ENCODE data around the gene OLFM3. TPM values are rescaled to one million over a fixed set of nuclear protein-coding genes. Genes with fewer than 3 reads are reported as not detected.

OLFM3 gene
- total RNA-seq, 1 donor from 2014 or later: not detected

DNA sequence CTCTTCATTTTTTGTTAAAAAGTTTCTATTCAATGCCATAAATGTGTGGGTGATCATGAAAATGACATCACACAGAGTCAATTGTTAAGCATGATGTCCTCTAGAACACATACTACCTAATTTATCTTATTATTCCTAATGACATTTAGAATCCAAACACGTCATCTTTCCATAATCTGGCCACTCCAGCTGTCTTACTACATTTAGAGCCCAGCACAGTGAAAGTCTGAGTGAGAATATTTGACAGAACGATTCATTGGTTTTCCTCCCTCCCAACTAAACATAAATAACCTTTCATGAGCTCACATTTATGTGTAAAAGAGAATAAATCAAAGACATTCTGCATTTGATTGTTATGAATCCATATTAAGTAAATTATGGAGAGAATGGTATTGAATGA lies 160.7 kb downstream of the OLFM3 start:
- H3K4me1 Mint-ChIP-seq (ENCODE audit: low read depth): no peaks in the 10 kb centered on the region
- TF ChIP-seq, protein P1, sequence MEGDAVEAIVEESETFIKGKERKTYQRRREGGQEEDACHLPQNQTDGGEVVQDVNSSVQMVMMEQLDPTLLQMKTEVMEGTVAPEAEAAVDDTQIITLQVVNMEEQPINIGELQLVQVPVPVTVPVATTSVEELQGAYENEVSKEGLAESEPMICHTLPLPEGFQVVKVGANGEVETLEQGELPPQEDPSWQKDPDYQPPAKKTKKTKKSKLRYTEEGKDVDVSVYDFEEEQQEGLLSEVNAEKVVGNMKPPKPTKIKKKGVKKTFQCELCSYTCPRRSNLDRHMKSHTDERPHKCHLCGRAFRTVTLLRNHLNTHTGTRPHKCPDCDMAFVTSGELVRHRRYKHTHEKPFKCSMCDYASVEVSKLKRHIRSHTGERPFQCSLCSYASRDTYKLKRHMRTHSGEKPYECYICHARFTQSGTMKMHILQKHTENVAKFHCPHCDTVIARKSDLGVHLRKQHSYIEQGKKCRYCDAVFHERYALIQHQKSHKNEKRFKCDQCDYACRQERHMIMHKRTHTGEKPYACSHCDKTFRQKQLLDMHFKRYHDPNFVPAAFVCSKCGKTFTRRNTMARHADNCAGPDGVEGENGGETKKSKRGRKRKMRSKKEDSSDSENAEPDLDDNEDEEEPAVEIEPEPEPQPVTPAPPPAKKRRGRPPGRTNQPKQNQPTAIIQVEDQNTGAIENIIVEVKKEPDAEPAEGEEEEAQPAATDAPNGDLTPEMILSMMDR (IDR thresholded peaks at IDR 0.05): no peak
- peaks cover 12% of the 10 kb centered on the region for H3K27me3 Mint-ChIP-seq (ENCODE audit: low read depth)
- H3K9me3 Mint-ChIP-seq (ENCODE audit: low read depth): no peaks in the 10 kb centered on the region
- DNase-seq (ENCODE audit: low spot score): no peak
- no peak overlapping the region for H3K27ac Mint-ChIP-seq (ENCODE audit: unreplicated experiment)
- H3K4me3 Mint-ChIP-seq (ENCODE audit: unreplicated experiment): no peak overlapping the region
- no peaks in the 10 kb centered on the region for H3K36me3 Mint-ChIP-seq (ENCODE audit: low read depth)

- Mint-ChIP-seq H3K4me1 (ENCODE audit: low read depth) (no peaks in the 10 kb centered on the region), H3K9me3 (ENCODE audit: low read depth) (no peaks in the 10 kb centered on the region), H3K27ac (ENCODE audit: unreplicated experiment) (no peak overlapping the region), H3K36me3 (ENCODE audit: low read depth) (no peaks in the 10 kb centered on the region), H3K27me3 (ENCODE audit: low read depth) (peaks cover 13% of the 10 kb centered on the region), H3K4me3 (ENCODE audit: unreplicated experiment) (no peak overlapping the region)
- no peak for DNase-seq (ENCODE audit: low spot score)
- TF ChIP-seq, protein P1 (IDR thresholded peaks at IDR 0.05): no peak
Measured at GRCh38 chr1:101833312-101833711, 163.4 kb downstream of the OLFM3 start.

GRCh38 chr1:101826416-101826815 lies 170.3 kb downstream of the OLFM3 start:
- Mint-ChIP-seq H3K9me3 (ENCODE audit: low read depth) (no peaks in the 10 kb centered on the region), H3K36me3 (ENCODE audit: low read depth) (no peaks in the 10 kb centered on the region), H3K4me3 (ENCODE audit: unreplicated experiment) (no peak overlapping the region), H3K27me3 (ENCODE audit: low read depth) (peaks cover 15% of the 10 kb centered on the region), H3K27ac (ENCODE audit: unreplicated experiment) (no peak overlapping the region), H3K4me1 (ENCODE audit: low read depth) (no peaks in the 10 kb centered on the region)
- no peak for DNase-seq (ENCODE audit: low spot score)
- TF ChIP-seq, protein P1 (IDR thresholded peaks at IDR 0.05): no peak

- Mint-ChIP-seq H3K27me3 (ENCODE audit: low read depth) (peaks cover 22% of the 10 kb centered on the region), H3K4me1 (ENCODE audit: low read depth) (no peaks in the 10 kb centered on the region), H3K36me3 (ENCODE audit: low read depth) (no peaks in the 10 kb centered on the region), H3K4me3 (ENCODE audit: unreplicated experiment) (no peak overlapping the region), H3K9me3 (ENCODE audit: low read depth) (no peaks in the 10 kb centered on the region), H3K27ac (ENCODE audit: unreplicated experiment) (no peak overlapping the region)
- no peak for DNase-seq (ENCODE audit: low spot score)
- TF ChIP-seq, protein P1 (IDR thresholded peaks at IDR 0.05): peak; percentile 73
Measured at GRCh38 chr1:101820071-101820470, 176.7 kb downstream of the OLFM3 start.

- Mint-ChIP-seq H3K36me3 (ENCODE audit: low read depth) (no peaks in the 10 kb centered on the region), H3K4me1 (ENCODE audit: low read depth) (no peaks in the 10 kb centered on the region), H3K27ac (ENCODE audit: unreplicated experiment) (no peak overlapping the region)
Measured at GRCh38 chr1:101816262-101816661, 180.5 kb downstream of the OLFM3 start.

More at GRCh38 chr1:101816262-101816661, 180.5 kb downstream of the OLFM3 start:
- Mint-ChIP-seq H3K27me3 (ENCODE audit: low read depth) (peaks cover 15% of the 10 kb centered on the region), H3K4me3 (ENCODE audit: unreplicated experiment) (no peak overlapping the region), H3K9me3 (ENCODE audit: low read depth) (no peaks in the 10 kb centered on the region)
- no peak for DNase-seq (ENCODE audit: low spot score)
- TF ChIP-seq, protein P1 (IDR thresholded peaks at IDR 0.05): no peak

Data from chondrocyte (in vitro differentiated cells).